K562 (cell line): Measurements from ENCODE around the gene CCDC169. TPM values are rescaled to one million over a fixed set of nuclear protein-coding genes. Genes with fewer than 3 reads are reported as not detected.
A peak's percentile ranks its signal among the peaks of the same experiment; 100 is the strongest.

ENCODE experiments used
- CHD1 ChIP-seq: fragments of 200-600 bp; sonication (generic); IDR thresholded peaks from one replicate; pipeline ENCODE4 v1.6.1; 2012; ENCODE audit warnings: mild to moderate bottlenecking, moderate library complexity, low read length, inconsistent platforms
- CREB3L1 ChIP-seq: fragments of 450-650 bp; IDR thresholded peaks from 2 replicates; pipeline ENCODE4 v1.6.1; 2014; ENCODE audit warnings: low read depth, mild to moderate bottlenecking, moderate library complexity, borderline replicate concordance
- CTCF ChIP-seq, 3 experiments: IDR thresholded peaks in 2 of 3; conservative IDR thresholded peaks in 1 of 3; 2 replicates each; pipeline ENCODE4 v1.5.1; 2011 to 2012; ENCODE audit warnings: low read length in 3 of 3, mild to moderate bottlenecking in 3 of 3, control low read depth in 2 of 3, improper control_type of control experiment in 1 of 3, inconsistent platforms in 1 of 3, low read depth in 1 of 3, mixed read lengths in 1 of 3, moderate library complexity in 1 of 3; ENCODE audit not compliant: insufficient read depth in 2 of 3
- CXXC5 ChIP-seq: fragments of 250-450 bp; sonication (Bioruptor Pico); IDR thresholded peaks from 2 replicates; pipeline ENCODE4 v1.8.0; 2022; ENCODE audit warnings: inconsistent platforms, mild to moderate bottlenecking, moderate library complexity
- GABPB1 ChIP-seq: sonication (generic); formaldehyde crosslinking; IDR thresholded peaks from 2 replicates; pipeline ENCODE4 v1.8.0; 2022; ENCODE audit warnings: mild to moderate bottlenecking, missing genetic modification reagents
- GATAD2A ChIP-seq: fragments of 450-650 bp; IDR thresholded peaks from 2 replicates; pipeline ENCODE4 v1.6.1; 2017
- GATAD2B ChIP-seq: fragments of 450-650 bp; IDR thresholded peaks from 2 replicates; pipeline ENCODE4 v1.6.1; 2017; ENCODE audit warnings: mild to moderate bottlenecking, borderline replicate concordance
- HNRNPL ChIP-seq: fragments of 200-400 bp; formaldehyde crosslinking; IDR thresholded peaks from 2 replicates; pipeline ENCODE4 v1.6.1; 2017; ENCODE audit warnings: low read depth, mild to moderate bottlenecking, low read length
- HNRNPLL ChIP-seq: fragments of 200-400 bp; formaldehyde crosslinking; IDR thresholded peaks from 2 replicates; pipeline ENCODE4 v1.6.1; 2017; ENCODE audit warnings: low read length, low read depth, mild to moderate bottlenecking; ENCODE audit not compliant: poor library complexity, severe bottlenecking
- ID3 ChIP-seq, 2 experiments: fragments of 250-450 bp in 1 of 2; fragments of 450-650 bp in 1 of 2; sonication (Bioruptor Pico) in 1 of 2; IDR thresholded peaks; 2 replicates each; pipeline versions ENCODE4 v1.6.1 to v1.8.0; 2016 to 2021; ENCODE audit warnings: mild to moderate bottlenecking in 2 of 2, moderate library complexity in 2 of 2, missing compliant biosample characterization in 1 of 2, missing genetic modification characterization in 1 of 2
- JUN ChIP-seq, 2 experiments: sonication (generic) in 1 of 2; formaldehyde crosslinking in 1 of 2; IDR thresholded peaks; 2 replicates each; pipeline versions ENCODE4 v1.6.1 to v1.8.0; 2012 to 2022; ENCODE audit warnings: borderline replicate concordance in 2 of 2, mild to moderate bottlenecking in 2 of 2, improper control_type of control experiment in 1 of 2, low read depth in 1 of 2, low read length in 1 of 2, missing genetic modification reagents in 1 of 2
- MNT ChIP-seq, 2 experiments: fragments of 450-650 bp; conservative IDR thresholded peaks; 2 replicates each; pipeline ENCODE4 v1.6.1; 2017; ENCODE audit warnings: mild to moderate bottlenecking in 2 of 2, moderate library complexity in 2 of 2
- POLR2A ChIP-seq: fragments of 450-650 bp; conservative IDR thresholded peaks from 2 replicates; pipeline ENCODE4 v1.6.1; 2016
- POLR2B ChIP-seq: fragments of 450-650 bp; IDR thresholded peaks from 2 replicates; pipeline ENCODE4 v1.6.1; 2018; ENCODE audit warnings: low read depth; ENCODE audit not compliant: partially characterized antibody
- POLR3A ChIP-seq: IDR thresholded peaks from 2 replicates; pipeline ENCODE4 v1.6.1; 2011; ENCODE audit warnings: borderline replicate concordance, mild to moderate bottlenecking, moderate library complexity; ENCODE audit not compliant: insufficient read length, insufficient read depth; ENCODE audit errors: extremely low read depth
- RBFOX2 ChIP-seq: fragments of 200-400 bp; formaldehyde crosslinking; IDR thresholded peaks from 2 replicates; pipeline ENCODE4 v1.6.1; 2017; ENCODE audit warnings: low read depth, mild to moderate bottlenecking, low read length, moderate library complexity
- SUPT5H ChIP-seq: fragments of 450-650 bp; IDR thresholded peaks from 2 replicates; pipeline ENCODE4 v1.6.1; 2016
- TAF7 ChIP-seq: fragments of 450-650 bp; IDR thresholded peaks from 2 replicates; pipeline ENCODE4 v1.6.1; 2016; ENCODE audit warnings: missing genetic modification characterization, missing compliant biosample characterization
- TCF7 ChIP-seq: sonication (generic); IDR thresholded peaks from 2 replicates; pipeline ENCODE4 v1.6.1; 2016; ENCODE audit warnings: antibody characterized with exemption, borderline replicate concordance
- TEAD1 ChIP-seq, 2 experiments: fragments of 450-650 bp in 1 of 2; sonication (generic) in 1 of 2; formaldehyde crosslinking; IDR thresholded peaks; 2 replicates each; pipeline versions ENCODE4 v1.4.0 to v1.8.0; 2020 to 2022; ENCODE audit warnings: mild to moderate bottlenecking in 2 of 2, missing genetic modification reagents in 1 of 2
- ZNF316 ChIP-seq: fragments of 450-650 bp; IDR thresholded peaks from 2 replicates; pipeline ENCODE4 v1.6.1; 2016
- polyA plus RNA-seq, 8 experiments: library from polyadenylated mRNA; depleted of rRNA in 4 of 8; stranded (reverse) in 5 of 8; unstranded in 3 of 8; fragments of >200 nt; fragmentation: Nextera tagmentation in 2 of 8; fragmentation: Illumina TruSeq in 1 of 8; extraction: Ambion mirVana in 2 of 8; extraction: Trizol in 1 of 8; gene quantifications; 2 replicates each; pipeline versions ENCODE4 v1.2.1 to v1.2.3, GENCODE V29; 2011 to 2014; ENCODE audit warnings: inconsistent platforms in 1 of 8, missing spikeins in 1 of 8
- total RNA-seq, 7 experiments: library from RNA; depleted of rRNA in 6 of 7; stranded (reverse); fragments of >200 nt in 6 of 7; fragmentation: Illumina TruSeq in 2 of 7; extraction: Trizol in 2 of 7; gene quantifications; 2 replicates each; pipeline versions ENCODE4 v1.2.1 to v1.2.3, GENCODE V29; 2011 to 2021; ENCODE audit warnings: low replicate concordance in 1 of 7

Gene CCDC169
- total and polyA plus RNA-seq, 9 of the 15 experiments (the other 6 are each of a cell fraction or from before 2014, with no cell fraction given) = 6.8 to 22.0 (median 12.4) TPM

GRCh38 chr13:36346222-36347083, 48.8 kb upstream of the CCDC169 start, which contains the start of gene SPART (continued):
- TF ChIP-seq CTCF (IDR thresholded peaks at IDR 0.05 in 2 of 3, conservative IDR thresholded peaks at IDR 0.05 in 1 of 3; ENCODE audit: insufficient read depth in 2 of 3, low read depth in 1 of 3, low read length in 3 of 3) (peak; percentile 71 to 88 (median 87)), TCF7 (no peak), CREB3L1 (peak; percentile 93), POLR2B (no peak), POLR3A (no peak), MNT (conservative IDR thresholded peaks at IDR 0.05) (peak; percentile 61 to 70), POLR2A (peak; percentile 74), TEAD1 (CRISPR knock-in tag; IDR thresholded peaks at IDR 0.05) (peak in 1 of 2 experiments; percentile 76; a peak in 1 of 4 replicates), RBFOX2 (peak; percentile 90), GATAD2A (0 out of 2 replicates have a peak, but pooled peaks have one; percentile 25), CXXC5 (CRISPR knock-in tag) (peak; percentile 82), SUPT5H (peak; percentile 69), GATAD2B (peak; percentile 74), ID3 (CRISPR knock-in tag; IDR thresholded peaks at IDR 0.05) (no peak), ID3 (tag; IDR thresholded peaks at IDR 0.05) (peak; percentile 35; the same call in 1 of the 2 replicates), HNRNPLL (peak; percentile 13), CHD1 (peak; percentile 50), JUN (IDR thresholded peaks at IDR 0.05; ENCODE audit: borderline replicate concordance, low read depth, low read length) (no peak), JUN (CRISPR knock-in tag; IDR thresholded peaks at IDR 0.05; ENCODE audit: borderline replicate concordance) (0 out of 2 replicates have a peak, but pooled peaks have one; percentile 36), ZNF316 (no peak), GABPB1 (CRISPR knock-in tag) (peak; percentile 4; the same call in 1 of the 2 replicates), HNRNPL (peak; percentile 31; the same call in 1 of the 2 replicates), TAF7 (no peak)
